HepG2 (cell line): ENCODE data around the gene MGLL. TPM values are rescaled to one million over a fixed set of nuclear protein-coding genes. Genes with fewer than 3 reads are reported as not detected.
A peak's percentile ranks its signal among the peaks of the same experiment; 100 is the strongest.

Experiments
- HHEX ChIP-seq: IDR thresholded peaks from 2 replicates; pipeline ENCODE4 v1.6.1; 2016; ENCODE audit warnings: control low read depth
- KDM1A ChIP-seq: IDR thresholded peaks from 2 replicates; pipeline ENCODE4 v1.6.1; 2016; ENCODE audit warnings: missing compliant biosample characterization
- MTERF4 ChIP-seq: sonication (generic); formaldehyde crosslinking; IDR thresholded peaks from 2 replicates; pipeline ENCODE4 v1.8.0; 2023; ENCODE audit warnings: mild to moderate bottlenecking, missing genetic modification reagents
- SIX1 ChIP-seq: sonication (generic); formaldehyde crosslinking; IDR thresholded peaks from 2 replicates; pipeline ENCODE4 v1.4.0; 2020; ENCODE audit warnings: missing genetic modification reagents, borderline replicate concordance
- SMAD9 ChIP-seq: sonication (generic); formaldehyde crosslinking; IDR thresholded peaks from 2 replicates; pipeline ENCODE4 v1.5.1; 2020; ENCODE audit warnings: mild to moderate bottlenecking, missing genetic modification reagents
- SP5 ChIP-seq: IDR thresholded peaks from 2 replicates; pipeline ENCODE4 v1.6.1; 2016; ENCODE audit warnings: low read depth, borderline replicate concordance
- SUZ12 ChIP-seq: fragments of 150-350 bp; IDR thresholded peaks from 2 replicates; pipeline ENCODE4 v1.6.1; 2014; ENCODE audit warnings: low read depth, low read length
- ZBTB21 ChIP-seq: sonication (generic); formaldehyde crosslinking; IDR thresholded peaks from 2 replicates; pipeline ENCODE4 v1.4.0; 2020; ENCODE audit warnings: missing genetic modification reagents
- ZBTB40 ChIP-seq, 2 experiments: fragments of 450-650 bp in 1 of 2; sonication (generic) in 1 of 2; formaldehyde crosslinking in 1 of 2; IDR thresholded peaks; 2 replicates each; pipeline versions ENCODE4 v1.6.1 to v1.8.0; 2016 to 2022; ENCODE audit warnings: antibody characterized with exemption in 1 of 2, mild to moderate bottlenecking in 1 of 2, missing genetic modification reagents in 1 of 2
- ZFP36L1 ChIP-seq: sonication (generic); formaldehyde crosslinking; IDR thresholded peaks from 2 replicates; pipeline ENCODE4 v1.8.0; 2022; ENCODE audit warnings: mild to moderate bottlenecking, missing genetic modification reagents, moderate library complexity
- ZNF10 ChIP-seq: sonication (generic); formaldehyde crosslinking; IDR thresholded peaks from 2 replicates; pipeline ENCODE4 v1.4.0; 2020; ENCODE audit warnings: mild to moderate bottlenecking, low read depth, missing genetic modification reagents, borderline replicate concordance
- ZNF225 ChIP-seq: sonication (generic); formaldehyde crosslinking; IDR thresholded peaks from 2 replicates; pipeline ENCODE4 v1.4.0; 2020; ENCODE audit warnings: mild to moderate bottlenecking, missing genetic modification reagents
- ZNF260 ChIP-seq: sonication (generic); formaldehyde crosslinking; IDR thresholded peaks from 2 replicates; pipeline ENCODE4 v1.4.0; 2020; ENCODE audit warnings: missing genetic modification reagents, low read depth, mild to moderate bottlenecking, borderline replicate concordance
- ZNF33B ChIP-seq: sonication (generic); formaldehyde crosslinking; IDR thresholded peaks from 2 replicates; pipeline ENCODE4 v1.5.1; 2020; ENCODE audit warnings: mild to moderate bottlenecking, missing genetic modification reagents
- ZNF441 ChIP-seq: sonication (generic); formaldehyde crosslinking; IDR thresholded peaks from 2 replicates; pipeline ENCODE4 v1.7.0; 2021; ENCODE audit warnings: missing genetic modification reagents, borderline replicate concordance
- polyA plus RNA-seq, 8 experiments: library from polyadenylated mRNA; depleted of rRNA in 3 of 8; stranded (reverse) in 7 of 8; unstranded in 1 of 8; fragments of >200 nt; fragmentation: Illumina TruSeq in 4 of 8; extraction: Trizol in 4 of 8; gene quantifications; 2 replicates each; pipeline versions ENCODE4 v1.2.1 to v1.2.3, GENCODE V29; 2011 to 2016; ENCODE audit warnings: low read depth in 4 of 8, missing spikeins in 1 of 8, mixed read lengths in 1 of 8; ENCODE audit not compliant: insufficient read depth in 1 of 8
- total RNA-seq, 5 experiments: library from RNA; depleted of rRNA; stranded (reverse); fragments of >200 nt; fragmentation: Illumina TruSeq; extraction: Trizol; gene quantifications; 2 replicates each; pipeline ENCODE4 v1.2.3, GENCODE V29; 2016; ENCODE audit warnings: low read depth in 1 of 5
- TF ChIP-seq, protein P1 (sequence below): sonication (generic); formaldehyde crosslinking; IDR thresholded peaks from 2 replicates; pipeline ENCODE4 v1.8.1; 2023; ENCODE audit warnings: mild to moderate bottlenecking, missing genetic modification reagents, borderline replicate concordance
- TF ChIP-seq, protein P2 (sequence below): sonication (generic); formaldehyde crosslinking; IDR thresholded peaks from 2 replicates; pipeline ENCODE4 v1.9.0; 2022; ENCODE audit warnings: missing genetic modification reagents, mild to moderate bottlenecking, borderline replicate concordance

The MGLL gene
- total and polyA plus RNA-seq, 2 of the 13 experiments (the other 11 are each of a cell fraction or from before 2014, with no cell fraction given): not detected

- no peak for TF ChIP-seq ZNF225 (CRISPR knock-in tag)
- TF ChIP-seq, protein P1, sequence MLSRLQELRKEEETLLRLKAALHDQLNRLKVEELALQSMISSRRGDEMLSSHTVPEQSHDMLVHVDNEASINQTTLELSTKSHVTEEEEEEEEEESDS (CRISPR knock-in tag): no peak
- TF ChIP-seq ZNF260 (CRISPR knock-in tag): no peak
- no peak for TF ChIP-seq KDM1A (CRISPR knock-in tag)
- no peak for TF ChIP-seq SIX1 (CRISPR knock-in tag)
- 0 out of 2 replicates have a peak, but pooled peaks have one; percentile 35 for TF ChIP-seq ZFP36L1 (CRISPR knock-in tag)
- TF ChIP-seq MTERF4 (CRISPR knock-in tag): 0 out of 2 replicates have a peak, but pooled peaks have one; percentile 36
- TF ChIP-seq, protein P2, sequence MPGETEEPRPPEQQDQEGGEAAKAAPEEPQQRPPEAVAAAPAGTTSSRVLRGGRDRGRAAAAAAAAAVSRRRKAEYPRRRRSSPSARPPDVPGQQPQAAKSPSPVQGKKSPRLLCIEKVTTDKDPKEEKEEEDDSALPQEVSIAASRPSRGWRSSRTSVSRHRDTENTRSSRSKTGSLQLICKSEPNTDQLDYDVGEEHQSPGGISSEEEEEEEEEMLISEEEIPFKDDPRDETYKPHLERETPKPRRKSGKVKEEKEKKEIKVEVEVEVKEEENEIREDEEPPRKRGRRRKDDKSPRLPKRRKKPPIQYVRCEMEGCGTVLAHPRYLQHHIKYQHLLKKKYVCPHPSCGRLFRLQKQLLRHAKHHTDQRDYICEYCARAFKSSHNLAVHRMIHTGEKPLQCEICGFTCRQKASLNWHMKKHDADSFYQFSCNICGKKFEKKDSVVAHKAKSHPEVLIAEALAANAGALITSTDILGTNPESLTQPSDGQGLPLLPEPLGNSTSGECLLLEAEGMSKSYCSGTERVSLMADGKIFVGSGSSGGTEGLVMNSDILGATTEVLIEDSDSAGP: no peak
- no peak for TF ChIP-seq ZNF10 (CRISPR knock-in tag)
- TF ChIP-seq HHEX (CRISPR knock-in tag): no peak
- TF ChIP-seq ZBTB40 (IDR thresholded peaks at IDR 0.05): no peak
- TF ChIP-seq ZBTB40 (CRISPR knock-in tag; IDR thresholded peaks at IDR 0.05): no peak
- TF ChIP-seq SP5 (CRISPR knock-in tag): no peak
- TF ChIP-seq ZNF33B (CRISPR knock-in tag): no peak
- no peak for TF ChIP-seq SMAD9 (CRISPR knock-in tag)
- no peak for TF ChIP-seq ZBTB21 (CRISPR knock-in tag)
- TF ChIP-seq SUZ12: no peak
- TF ChIP-seq ZNF441 (CRISPR knock-in tag): no peak
Observed at GRCh38 chr3:127672429-127673190, 149.7 kb downstream of the MGLL start, which contains the start of gene ABTB1 (continued).
